ENCODE data around the gene LDB3.

GRCh38 chr10:86718556-86718955 lies 50.2 kb downstream of the LDB3 start:
- TF ChIP-seq ZFP3 (CRISPR knock-in tag; IDR thresholded peaks at IDR 0.05) (no peak), PATZ1 (CRISPR knock-in tag; IDR thresholded peaks at IDR 0.05; ENCODE audit: borderline replicate concordance) (no peak), TCF4 (CRISPR knock-in tag; IDR thresholded peaks at IDR 0.05; ENCODE audit: borderline replicate concordance) (no peak), ZC3H10 (CRISPR knock-in tag; IDR thresholded peaks at IDR 0.05) (no peak), TOX (CRISPR knock-in tag; IDR thresholded peaks at IDR 0.05; ENCODE audit: borderline replicate concordance) (no peak), PPARA (CRISPR knock-in tag; IDR thresholded peaks at IDR 0.05; ENCODE audit: borderline replicate concordance) (no peak), ISL1 (CRISPR knock-in tag; IDR thresholded peaks at IDR 0.05) (no peak), BACH2 (CRISPR knock-in tag; IDR thresholded peaks at IDR 0.05; ENCODE audit: borderline replicate concordance) (no peak), RARB (CRISPR knock-in tag; IDR thresholded peaks at IDR 0.05) (no peak), GLIS3 (CRISPR knock-in tag; IDR thresholded peaks at IDR 0.05) (no peak), POU6F1 (CRISPR knock-in tag; IDR thresholded peaks at IDR 0.05; ENCODE audit: borderline replicate concordance, low read depth) (no peak), CSRNP3 (CRISPR knock-in tag; IDR thresholded peaks at IDR 0.05) (no peak)
